NCI-H2171 treated with DMSO at 0.1 percent for 48 hours (cell line): ENCODE data around the gene TNFSF15.

ENCODE experiments used
- DNase-seq: peaks from one replicate; lab custom pipeline; 2025; lab: John Stamatoyannopoulos, UW

Gene TNFSF15

DNA sequence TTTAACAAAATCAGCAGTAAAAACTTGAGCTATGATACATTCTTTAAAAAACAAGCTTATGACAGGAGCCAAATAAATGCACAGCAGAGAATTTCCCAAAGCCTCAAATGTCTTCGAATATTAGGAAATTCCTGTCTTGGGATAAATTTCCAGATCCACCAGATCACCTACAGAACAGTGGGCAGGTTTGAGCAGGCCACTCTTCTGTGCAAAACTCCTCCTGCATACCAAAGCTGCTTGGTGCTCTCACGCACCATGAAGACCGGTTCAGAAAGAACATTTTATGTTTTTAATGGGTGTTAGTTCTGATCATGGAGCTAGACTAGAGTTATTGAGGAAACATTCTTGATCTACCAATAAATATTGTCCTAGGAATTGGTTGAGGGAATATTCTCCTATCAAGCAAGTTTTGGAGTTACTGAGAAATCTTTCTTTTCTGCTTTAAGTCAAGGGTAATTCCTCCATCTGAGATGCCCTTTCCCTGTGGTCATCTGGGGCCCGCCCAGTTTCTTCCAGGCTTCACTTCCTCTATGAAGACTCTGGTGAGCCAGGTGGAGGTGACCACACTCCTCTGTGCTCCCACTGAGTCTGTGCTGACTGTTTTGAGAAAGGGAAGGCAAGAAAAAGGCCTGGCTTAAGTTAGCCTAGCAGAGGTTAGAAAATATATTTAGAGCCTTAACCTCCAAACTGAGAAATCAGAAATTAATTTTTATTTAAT lies 17.9 kb downstream of the TNFSF15 start:
- no peak for DNase-seq

DNA sequence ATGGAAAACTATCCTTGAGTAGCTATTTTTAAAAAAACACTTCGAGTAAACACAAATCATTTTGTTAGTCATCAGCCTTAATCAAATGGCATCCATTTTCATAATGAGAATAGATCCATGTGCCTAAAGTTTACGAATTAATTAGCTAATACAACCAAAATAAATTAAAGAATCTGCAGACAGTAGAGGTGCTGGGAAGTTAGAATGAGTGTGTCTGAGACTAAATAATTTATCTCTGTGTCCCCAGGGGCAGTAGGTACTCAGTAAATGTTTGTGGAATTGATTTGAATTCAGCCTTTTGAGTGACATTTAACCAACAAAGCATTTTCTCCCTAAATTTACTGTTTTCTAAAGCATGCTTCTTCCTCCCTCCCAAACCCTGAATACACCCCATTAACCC lies 18.6 kb downstream of the TNFSF15 start:
- no peak for DNase-seq

DNA sequence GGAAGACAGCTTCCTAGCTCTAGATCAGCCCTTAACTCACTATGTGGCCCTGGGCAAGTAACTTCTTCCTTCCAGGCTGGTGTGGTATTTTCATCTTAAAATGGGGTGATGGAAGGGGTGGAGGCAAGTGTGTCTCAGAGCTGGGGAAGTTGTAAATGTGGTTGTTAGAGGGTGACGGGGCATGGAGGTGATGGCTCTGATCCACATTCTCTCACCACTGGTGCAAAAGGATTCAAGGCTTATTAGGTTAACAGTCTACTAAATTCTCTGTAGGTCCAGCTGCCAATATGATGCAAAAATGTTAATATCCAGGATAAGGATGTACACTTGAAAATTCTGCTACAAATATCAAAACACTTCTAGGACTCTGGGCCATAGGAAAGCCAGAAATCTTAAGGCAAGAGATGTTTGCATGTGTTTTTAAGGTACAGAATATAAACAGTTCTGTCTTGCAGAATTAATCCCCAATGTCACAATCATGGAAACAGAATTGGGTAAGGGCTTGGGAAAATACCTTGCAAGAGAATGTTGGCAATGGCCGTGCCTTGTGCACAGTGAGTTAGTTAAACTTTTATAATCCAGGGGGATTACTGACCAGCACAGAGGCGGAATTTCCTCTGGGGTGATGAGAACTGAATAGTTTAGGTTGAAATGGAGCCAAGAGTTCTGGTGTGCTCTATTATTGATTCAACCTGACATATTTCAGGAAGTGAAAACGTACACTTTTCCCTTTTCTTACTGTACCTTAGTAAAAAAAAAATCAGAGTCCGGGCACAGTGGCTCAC lies 19.8 kb downstream of the TNFSF15 start:
- DNase-seq, result no peak

DNA sequence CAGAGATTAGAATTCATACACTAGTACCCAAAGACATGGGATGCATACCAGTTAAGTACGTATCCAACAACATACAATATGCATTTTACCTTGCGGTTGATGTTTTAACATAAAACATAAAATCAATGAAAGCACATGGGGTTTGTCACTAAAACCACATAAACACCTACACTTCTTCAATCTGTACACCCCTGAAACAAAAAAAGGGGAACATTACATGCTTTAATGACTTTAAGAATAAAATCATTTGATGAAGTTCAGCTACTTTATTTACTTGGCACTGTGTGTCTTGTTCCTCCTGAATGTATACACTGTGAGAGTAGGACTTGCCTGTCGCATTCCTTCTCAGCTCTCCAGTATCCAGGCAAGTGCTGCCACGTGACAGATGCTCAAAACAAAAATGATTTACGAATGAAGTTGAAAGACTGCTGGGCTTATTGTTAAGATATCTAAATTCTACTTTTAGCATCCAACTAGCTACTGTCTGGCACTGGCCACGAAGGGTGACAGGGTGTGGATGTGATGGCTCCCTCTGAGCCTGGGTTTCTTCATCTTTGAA lies 21.0 kb downstream of the TNFSF15 start:
- DNase-seq, result no peak

DNA sequence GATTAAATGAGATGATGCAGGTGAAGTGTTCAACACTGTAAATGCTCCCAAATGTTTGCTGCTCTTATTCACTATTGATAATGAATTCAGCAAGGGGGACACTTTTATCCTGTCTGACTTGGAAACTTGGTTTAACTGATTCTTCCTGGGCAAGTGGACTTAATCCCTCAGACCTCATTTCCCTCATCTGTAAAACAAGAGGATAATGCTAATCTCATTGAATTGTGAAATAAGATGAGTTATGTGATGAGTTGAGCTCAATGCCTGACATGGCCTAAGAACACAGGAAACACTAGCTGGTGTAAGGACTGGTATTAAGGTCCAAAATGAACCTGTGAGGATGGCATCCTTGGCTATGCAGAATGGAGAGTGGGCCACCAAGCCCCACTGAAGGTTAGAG lies 23.3 kb downstream of the TNFSF15 start:
- no peak for DNase-seq

DNA sequence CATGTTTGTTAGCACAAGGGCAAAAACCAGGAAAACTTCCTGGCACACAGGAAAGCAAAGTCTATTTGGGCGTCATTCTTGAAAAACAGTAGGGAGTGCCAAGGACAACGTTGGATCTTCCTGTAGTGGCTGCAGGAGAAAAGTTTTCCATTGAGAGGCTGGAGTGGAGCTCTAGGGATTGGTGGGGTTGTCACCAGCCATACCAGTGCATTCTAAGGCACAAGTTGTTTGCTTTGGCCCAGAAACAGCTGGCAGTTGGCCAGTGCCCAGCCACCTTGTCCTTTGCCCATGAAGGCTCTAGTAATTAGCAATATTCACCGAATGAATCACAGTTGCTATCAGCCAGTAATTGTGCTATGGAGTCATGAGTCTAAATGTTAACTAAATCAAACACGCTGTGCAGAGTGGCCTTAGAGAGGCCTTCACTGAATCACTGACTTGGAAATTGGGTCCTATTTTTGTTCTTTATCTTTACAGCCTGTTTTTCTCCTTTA lies 26.4 kb downstream of the TNFSF15 start:
- no peak for DNase-seq

DNA sequence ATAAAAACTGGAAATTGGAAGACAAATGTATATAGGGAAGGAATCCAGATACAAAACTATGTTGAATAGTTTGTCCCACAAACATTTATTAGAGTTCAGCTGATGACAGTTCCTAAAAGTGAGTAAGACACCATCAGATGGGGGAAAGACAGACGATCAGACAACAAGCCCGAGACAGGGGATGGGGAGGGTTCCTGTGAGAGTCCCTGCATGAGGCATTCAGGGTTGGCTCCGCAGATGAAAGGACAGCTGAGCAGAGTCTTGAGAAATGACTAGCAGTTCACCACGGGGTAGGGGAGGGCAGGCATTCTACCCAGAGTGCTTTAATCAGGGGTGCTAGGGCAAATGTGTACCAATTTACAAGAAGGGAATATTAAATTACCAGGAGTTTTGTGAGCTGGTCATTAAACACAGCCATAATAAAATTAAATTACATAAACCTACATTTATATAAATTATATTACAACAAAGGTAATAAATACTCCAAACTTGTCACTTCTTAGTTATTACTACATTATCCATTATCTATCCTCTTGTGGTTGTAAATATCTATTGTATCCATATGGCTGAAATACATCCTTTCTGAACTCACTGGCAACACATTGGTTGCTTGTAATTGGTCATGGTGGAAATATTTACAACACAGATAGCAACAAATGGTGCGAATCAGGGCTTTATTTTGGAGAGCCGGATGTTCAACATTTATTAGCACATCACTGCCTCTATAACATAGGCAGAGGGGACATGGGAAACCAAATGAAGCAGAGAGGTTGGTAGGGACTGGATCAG lies 27.8 kb downstream of the TNFSF15 start:
- no peak for DNase-seq

DNA sequence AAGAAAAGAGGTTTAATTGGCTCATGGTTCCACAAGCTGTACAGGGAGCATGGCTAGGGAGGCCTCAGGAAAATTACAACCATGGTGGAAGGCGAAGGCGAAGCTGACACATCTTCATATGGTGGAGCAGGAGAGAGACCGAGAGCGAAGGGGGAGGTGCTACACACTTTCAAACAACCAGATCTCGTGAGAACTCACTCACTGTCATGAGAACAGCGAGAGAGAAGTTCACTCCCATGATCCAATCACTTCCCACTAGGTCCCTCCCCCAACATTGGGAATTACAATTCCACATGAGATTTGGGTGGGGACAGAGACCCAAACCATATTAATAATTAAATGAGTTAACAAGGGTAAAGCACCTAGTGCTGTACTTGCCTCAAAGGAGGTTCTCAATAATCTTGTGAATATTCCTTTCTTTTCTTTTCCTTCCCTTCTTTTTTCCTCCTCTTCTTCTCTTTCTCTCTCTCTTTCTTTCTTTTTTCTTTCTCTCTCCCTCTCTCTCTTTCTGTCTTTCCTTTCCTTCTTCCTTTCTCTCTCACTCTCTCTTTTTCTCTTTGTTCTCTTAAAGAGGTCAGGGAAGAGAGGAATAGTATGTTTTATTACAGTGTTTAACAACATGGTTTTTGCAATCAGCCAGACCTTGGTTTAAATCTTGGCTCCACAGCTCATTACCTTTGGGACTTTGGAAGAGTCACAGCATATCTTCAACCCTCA lies 29.0 kb downstream of the TNFSF15 start:
- DNase-seq, result no peak

DNA sequence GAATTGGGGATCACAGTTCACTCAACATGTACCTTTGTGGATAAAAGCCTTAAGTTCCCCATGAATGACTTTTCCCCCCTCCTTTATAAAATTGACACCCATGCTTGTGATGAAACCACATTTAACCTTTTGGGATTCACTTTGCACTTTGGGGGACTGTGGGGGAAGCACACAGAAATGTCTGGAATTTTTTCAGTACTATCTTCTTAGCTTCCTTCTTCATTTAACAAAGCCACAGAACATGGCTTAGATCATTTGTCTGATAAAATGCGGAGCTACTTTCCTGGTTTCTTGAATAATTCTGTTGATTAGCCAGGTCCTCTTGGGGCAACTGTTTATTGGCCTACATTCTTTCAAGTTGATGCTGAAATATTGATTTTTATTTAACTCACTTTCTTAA lies 29.9 kb downstream of the TNFSF15 start:
- no peak for DNase-seq

DNA sequence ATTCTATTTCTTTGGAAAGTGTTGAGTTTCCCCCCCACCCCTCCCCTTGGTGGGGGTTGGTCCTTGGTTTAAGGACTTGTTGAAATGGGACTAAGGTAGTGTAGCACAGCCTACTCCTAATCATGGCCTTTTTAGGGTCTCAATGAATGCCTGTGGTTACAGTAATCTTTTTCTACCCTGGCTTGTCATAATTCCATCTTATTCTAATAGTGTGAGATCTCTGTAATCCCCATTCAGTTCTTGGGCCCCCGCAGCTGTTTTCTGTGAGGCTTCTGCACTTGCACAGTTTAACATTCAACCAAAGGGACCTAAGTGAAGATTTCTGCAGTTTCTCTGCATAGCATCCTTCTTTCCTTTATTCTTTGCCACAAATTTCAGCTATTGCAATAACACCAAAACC lies 30.7 kb downstream of the TNFSF15 start:
- no peak for DNase-seq

DNA sequence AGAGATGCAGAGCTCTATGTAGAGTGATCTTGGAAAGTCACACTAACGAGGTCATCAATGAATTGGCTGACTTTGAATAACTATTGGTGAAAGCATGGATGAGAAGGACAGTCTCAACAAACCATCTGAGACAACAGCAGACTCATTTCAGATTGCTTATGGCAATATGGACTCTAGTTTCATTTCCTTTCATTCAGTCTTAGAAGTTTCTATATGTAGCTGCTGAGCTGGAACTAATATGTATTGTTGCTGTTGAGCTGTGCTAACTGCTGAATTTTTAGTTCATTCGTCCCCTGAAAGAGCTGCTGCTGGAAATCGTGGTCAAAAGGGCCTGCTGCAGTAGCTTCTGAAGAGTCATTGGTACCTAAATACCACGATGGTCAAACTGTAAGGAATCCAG lies 31.3 kb downstream of the TNFSF15 start:
- no peak for DNase-seq

DNA sequence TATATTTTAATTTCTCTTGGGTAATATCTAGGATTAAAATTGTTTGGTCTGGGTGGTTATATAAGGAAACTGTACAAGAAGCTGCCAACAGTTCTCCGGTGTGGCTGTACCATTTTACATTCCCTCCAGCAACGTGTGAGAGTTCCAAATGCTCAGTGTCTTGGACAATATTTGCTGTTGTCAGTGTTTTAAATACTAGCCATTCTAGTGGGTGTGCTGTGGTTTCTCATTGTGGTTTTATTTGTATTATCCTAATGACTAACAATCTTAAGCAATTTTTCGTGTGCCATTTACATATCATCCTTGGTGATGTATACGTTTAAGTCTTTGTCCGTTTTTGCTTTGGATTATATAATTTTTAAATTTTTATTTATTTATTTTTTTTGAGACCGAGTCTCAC lies 34.0 kb downstream of the TNFSF15 start:
- no peak for DNase-seq

DNA sequence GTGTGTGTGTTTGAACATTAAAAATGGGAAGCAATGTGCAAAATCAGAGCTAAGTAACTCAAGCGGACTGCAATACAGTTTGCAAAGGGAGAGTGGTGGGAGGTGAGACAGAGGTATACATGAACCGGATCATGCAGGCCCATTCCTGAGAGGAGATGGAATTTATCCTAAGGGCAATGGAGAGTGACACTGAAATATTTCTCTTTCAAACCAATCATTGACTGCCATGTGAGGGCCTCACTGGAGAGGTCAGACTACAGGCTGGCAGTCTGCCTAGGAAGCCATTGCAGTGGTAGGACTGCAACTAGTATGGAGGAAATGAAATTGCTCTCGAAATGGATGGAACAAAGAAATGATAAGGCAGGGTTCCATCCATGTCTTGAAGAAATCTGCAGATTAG lies 34.8 kb downstream of the TNFSF15 start:
- no peak for DNase-seq

DNA sequence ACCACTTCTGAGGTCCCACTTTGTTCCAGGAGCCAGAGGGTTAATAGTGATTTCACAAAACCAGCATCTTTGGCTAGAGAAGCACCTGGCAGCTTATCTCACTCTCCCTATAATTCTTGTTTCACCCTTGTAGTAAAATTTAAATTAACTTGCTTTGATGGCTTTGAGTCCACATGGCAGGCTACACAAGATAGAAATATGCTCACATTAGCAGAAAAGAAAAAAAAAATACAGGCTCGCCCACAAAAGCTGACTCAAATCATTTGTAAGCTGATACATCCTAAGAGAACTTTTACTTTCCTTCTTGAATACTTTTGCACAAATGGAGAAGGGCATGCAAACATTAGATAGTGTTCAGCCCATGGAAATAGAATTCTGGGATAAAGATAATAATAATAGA lies 36.2 kb downstream of the TNFSF15 start:
- DNase-seq, result no peak

DNA sequence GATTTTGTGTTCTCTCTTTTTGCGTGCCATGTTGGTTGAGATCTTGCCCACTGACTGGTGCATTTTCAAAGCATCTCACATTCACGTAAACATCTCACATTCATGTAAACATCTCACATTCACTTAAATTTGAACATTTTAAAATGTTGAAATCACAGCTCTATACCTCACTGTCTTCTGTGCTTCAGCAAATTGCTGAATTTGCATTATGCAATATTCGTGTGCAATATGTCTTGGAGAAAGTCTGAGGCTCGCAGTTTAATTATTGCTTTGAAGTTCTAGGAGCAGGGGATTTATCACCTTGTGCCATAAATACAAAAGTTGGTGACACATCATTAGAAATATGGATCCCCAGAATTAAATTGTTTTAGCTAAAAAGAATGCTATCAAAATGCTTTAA lies 42.6 kb downstream of the TNFSF15 start:
- no peak for DNase-seq

DNA sequence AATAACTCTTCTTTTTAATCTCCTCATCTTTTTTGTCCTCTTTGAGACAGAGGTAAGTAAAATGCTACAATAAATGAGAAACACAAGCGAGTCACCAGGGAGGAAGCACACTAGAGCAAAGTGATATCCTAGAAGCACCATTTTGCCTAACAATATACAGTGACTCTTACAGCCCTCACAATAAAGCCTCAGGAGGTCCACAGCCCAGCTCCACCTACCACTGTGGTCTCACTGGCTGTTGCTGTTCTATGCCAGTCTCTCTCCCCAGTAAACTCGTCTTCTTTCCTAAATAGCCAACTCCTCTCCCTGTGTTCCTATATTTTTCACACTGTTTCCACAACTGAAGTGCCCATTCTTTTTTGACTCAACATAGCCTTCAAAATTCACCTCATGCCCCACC lies 44.3 kb downstream of the TNFSF15 start:
- no peak for DNase-seq

DNA sequence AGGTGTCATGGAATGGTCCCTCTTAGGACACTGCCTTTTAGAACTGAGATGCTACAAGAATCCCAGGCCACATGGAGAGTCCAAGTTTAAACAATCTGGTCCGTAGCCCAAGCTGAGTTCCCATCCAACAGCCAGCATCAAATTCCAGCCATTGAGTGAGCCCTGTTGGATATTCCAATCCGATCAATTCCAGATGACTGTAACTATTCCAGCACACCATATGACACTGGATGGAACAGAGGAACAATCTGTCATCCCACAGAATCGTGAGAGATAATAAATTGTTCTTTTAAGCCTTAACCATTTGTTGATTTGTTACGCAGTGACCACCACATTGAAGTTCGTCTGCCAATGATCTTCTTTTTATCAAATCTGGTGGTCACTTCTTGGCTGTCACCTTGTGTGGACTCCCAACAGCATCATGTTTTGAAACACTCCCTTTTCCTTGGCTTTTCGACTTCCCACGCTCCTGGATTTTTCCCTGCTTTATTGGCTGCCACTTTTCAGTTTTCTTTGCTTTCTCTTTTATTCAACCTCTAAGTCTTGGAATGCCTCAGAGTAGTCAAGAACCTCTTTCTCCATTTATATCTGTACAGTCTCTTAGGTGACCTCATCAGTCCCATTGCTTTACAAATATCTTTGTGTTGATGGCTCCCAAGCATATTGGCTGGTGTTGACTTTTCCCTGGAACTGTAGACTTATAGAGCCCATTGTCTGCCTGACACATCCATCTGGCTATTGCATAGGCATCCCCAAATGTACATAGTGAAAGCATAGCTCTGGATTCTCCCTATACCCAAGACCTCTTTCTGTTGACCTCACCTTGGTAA lies 46.1 kb downstream of the TNFSF15 start:
- no peak for DNase-seq

DNA sequence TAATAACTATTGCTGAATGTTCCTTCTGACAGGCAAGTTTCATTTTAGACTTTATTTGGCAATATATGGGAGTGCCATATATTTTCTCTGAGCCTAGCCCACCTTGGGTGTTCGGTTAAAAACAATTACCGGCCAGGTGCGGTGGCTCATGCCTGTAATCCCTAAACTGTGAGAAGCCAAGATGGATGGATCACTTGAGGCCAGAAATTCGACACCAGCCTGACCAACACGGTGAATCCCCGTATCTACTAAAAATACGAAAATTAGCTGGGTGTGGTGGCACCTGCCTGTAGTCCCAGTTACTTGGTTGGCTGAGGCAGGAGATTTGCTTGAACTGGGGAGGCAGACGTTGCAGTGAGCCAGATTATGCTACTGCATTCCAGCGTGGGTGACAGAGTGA lies 47.9 kb downstream of the TNFSF15 start:
- no peak for DNase-seq

DNA sequence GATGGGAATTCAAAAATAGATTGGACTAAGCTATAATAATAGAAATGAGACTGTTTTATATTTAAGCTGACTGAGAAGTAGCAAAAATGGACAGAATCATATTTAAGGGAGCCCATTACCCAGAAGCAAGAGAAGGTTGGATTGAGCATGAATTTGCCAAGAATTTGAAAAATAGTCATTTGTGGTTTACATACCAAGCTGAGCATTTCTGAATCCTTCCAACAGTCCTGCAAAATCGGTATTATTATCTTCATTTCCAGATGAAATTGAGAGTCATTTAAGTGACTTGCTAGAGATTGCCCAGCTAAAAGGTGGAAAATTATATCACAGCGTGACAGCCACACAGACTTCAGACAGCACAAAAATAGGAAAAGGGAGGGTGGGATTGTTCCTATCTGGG lies 48.4 kb downstream of the TNFSF15 start:
- DNase-seq, result no peak

DNA sequence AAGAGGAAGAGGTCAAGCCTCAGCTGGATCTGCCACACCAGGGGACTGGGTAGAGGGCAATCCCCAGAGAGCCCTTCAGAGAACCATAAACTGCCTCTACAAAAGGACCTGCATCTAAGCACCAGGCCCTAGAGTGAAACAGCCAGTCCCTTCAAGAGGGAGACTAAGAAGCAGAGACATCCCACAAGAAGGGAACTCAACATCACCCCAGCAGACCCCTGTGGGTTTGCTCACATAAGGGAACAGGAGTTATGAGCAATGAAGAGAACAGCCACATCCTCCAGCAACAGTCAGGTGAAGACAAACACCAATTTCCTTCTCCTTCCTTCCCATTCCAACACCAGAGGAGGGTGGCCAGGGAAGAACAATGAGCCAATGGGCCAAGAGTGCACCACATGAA lies 48.9 kb downstream of the TNFSF15 start:
- DNase-seq, result no peak

DNA sequence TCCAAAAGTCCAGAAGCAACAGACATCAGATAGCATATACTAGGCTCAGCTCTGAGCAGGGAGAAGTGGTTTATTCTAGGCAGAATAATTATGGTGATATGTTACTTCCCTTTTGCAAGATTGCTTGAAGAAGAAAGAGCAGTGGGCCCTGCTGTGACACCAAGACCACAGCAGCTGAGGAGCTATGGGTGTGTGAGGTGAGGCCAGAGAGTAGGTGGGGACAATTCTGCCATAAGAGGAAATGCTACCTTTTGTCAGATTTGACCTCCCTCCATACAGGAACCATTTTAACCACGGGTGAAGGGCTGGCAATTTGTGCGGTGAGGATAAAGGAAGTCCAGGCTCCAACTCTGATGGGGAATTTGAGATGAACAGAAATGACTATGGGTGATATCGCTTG lies 51.3 kb downstream of the TNFSF15 start:
- DNase-seq, result no peak
